Suppressor macrophage treated with lipopolysaccharide for 4 hours (primary cell): ENCODE data around the gene CDKN2D.

Experiments
- DNase-seq: peaks from one replicate; pipeline ENCODE4 v3.0.0-alpha.2; 2020

The CDKN2D gene

DNA sequence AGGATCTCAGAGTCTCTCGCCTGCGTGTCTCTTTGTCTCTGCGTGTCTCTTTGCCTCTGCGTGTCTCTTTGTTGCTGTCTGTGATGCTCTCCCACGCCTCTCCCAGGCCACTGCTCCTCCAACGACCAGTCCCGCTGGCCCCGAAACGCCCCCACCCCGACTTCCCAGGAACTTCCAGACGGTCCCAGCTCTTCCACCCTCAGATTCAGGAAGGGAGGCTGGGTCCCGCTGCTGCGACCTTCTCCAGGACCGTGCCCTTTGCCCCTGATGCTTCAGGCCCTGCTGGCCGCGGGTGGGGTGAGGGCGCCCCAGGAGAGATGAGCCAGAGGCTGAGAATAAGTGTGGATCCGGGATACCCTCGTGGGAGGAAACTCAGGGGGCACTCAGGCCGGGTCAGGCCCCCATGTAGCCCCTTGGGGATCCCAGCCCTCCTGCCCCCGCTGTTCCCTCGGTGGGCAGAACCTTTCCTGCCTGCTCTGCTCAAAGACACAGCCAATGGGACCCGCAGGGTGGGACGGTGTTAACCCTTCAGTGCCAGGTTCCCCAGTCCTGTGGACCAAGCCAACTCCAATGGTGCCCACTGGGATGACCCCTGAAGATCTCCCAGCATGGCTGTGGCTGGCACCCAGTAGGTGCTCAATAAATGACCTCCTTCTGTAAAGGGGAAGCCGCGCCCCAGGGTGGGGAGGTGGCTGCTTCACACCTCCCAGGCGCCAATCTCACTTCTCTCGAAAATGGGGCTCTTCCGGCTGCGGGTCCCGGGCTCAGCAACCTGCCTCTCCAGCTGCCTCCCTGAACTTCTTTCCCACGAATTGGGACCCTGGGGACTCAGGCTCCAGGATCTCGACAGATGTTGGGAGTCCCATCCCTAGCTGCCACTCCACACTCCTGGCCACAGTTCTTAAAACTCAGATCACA is 50.1 kb downstream of the CDKN2D start:
- no peak for DNase-seq

DNA sequence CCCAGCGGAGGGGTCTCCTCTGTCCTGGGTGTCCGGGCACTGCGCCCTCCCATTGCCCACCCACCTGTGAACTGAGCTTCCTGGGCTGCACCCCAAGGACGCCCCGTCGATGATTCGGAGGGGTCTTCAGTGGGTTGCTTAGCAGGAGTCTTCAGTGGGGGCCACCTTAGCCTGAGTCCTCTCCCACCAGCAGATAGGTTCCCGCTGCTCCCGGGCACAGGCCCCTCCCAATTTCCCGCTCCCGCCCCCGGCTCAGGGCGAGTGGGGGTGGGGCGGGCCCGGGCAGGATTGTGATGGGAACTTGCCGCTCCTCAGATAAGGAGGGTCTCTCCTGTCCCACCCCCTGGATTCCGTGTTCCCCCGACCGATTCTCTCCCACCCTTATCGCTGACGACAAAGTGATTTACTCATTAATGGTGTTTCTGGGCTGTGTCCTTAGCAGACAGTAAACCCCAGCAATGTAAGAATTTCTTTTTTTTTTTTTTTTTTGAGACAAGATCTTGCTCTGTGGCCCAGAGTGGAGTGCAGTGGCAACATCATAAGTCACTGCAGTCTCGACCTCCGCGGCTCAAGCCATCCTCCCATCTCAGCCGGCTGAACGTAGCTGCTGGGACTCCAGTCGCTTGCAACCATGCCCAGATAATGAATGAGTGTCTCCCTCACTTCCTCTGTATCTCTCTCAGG is 50.9 kb downstream of the CDKN2D start:
- DNase-seq: no peak

DNA sequence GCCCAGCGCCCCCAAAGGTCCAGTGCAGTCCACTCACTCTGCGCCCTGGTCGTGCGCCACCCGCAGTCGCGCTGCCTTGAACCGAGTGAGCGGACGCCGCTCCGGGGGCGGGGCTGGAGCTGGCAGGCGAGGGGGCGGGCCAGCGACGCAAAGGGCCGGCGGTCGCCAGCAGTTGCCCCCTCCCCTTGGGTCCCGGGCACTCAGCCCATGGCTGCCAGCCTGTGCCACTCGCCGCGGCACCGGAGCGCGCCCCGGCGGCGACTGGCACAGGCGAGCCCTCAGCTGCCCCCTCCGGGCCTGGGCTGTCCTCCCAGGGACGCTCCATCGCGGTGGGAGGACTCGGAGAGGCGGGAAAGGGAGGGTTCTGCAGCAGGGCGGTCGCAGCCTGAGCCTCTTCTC is 51.4 kb downstream of the CDKN2D start, which contains the start of gene S1PR5:
Gene S1PR5 (minus strand): TSS at position 87 of the 399 bp plus-strand sequence. CDS start 2,436 bp downstream, outside the sequence.
- DNase-seq: no peak

DNA sequence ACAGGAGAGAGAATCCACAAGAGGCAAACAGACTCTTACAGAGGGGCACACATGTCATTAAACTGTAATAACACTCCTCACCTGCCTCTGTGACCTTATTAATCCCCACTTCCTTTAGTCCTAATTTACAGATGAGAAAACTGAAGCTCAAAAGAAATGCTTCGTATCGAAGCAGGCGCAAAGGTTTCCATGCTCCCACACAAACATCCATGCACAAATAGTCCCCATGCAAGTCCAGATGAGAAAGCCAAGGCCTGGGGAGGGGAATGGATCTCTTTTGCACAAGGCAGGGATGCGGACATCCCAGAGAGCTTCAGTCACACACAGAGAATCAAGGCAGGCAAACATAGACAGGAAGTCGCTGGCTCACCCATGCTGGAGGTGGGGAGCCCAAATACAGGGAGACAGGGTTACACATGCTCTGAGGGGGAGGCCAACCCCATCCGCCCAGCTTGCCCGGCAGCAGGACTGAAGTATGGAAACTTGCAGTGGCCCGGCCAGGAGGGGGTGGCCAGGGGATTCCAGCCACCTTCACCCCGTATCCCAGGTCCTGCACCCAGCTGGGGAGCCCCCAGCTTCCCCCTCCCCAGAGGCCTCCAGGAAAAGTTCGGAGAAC is 52.0 kb downstream of the CDKN2D start:
- no peak for DNase-seq
